ENCODE data around the gene CUL3. TPM values are rescaled to one million over a fixed set of nuclear protein-coding genes. Genes with fewer than 3 reads are reported as not detected.

The CUL3 gene
- total RNA-seq, 1 experiment from 2014 or later: 114 TPM

GRCh38 chr2:224432003-224432579, 153.1 kb downstream of the CUL3 start:
- no peak overlapping the region for H4K8ac ChIP-seq (replicated peaks; ENCODE audit: insufficient read length, low read depth, low read length)
- no peak overlapping the region for H3T11ph ChIP-seq (ENCODE audit: low read length)
- H3K79me1 ChIP-seq (ENCODE audit: insufficient read depth, low read depth, low read length, poor library complexity, severe bottlenecking): no peaks in the 10 kb centered on the region
- H3K27me3 Mint-ChIP-seq (ENCODE audit: low read depth): peaks cover 1% of the 10 kb centered on the region; the same call in 1 of the 2 replicates
- H3K4me1 ChIP-seq (ENCODE audit: insufficient read depth, low read length): no peaks in the 10 kb centered on the region; the same call in 1 of the 2 replicates
- no peak overlapping the region for H4K91ac ChIP-seq (ENCODE audit: insufficient read length, low read depth, low read length)
- H2BK15ac ChIP-seq (ENCODE audit: low read depth, low read length): no peak overlapping the region
- no CpG with 5 or more reads among the region's 6 CpGs for WGBS (ENCODE audit: extremely low coverage, insufficient read length, low lambda C conversion rate)
- H3K23ac ChIP-seq (ENCODE audit: insufficient read length, low read depth, low read length): no peak overlapping the region
- no peak for TF ChIP-seq CTCF (conservative IDR thresholded peaks at IDR 0.05)
- no peak overlapping the region for H2AFZ ChIP-seq (ENCODE audit: low read length)
- no peak overlapping the region; the same call in 1 of the 2 replicates for H3K14ac ChIP-seq (ENCODE audit: insufficient read depth, low read length)
- H3K27ac Mint-ChIP-seq: peak overlapping the region in 2 of 3 experiments; percentile 0 to 93; a peak in 5 of 7 replicates
- H4K20me1 ChIP-seq (ENCODE audit: control insufficient read depth, insufficient read depth, insufficient read length): no peaks in the 10 kb centered on the region
- peaks cover 35 to 36% of the 10 kb centered on the region in 2 experiments for H3K9me3 Mint-ChIP-seq
- H3K4ac ChIP-seq (ENCODE audit: low read depth, low read length): no peak overlapping the region
- peaks cover 18% of the 10 kb centered on the region for H3K9me3 ChIP-seq (ENCODE audit: control insufficient read depth, low read depth, low read length)
- no peak overlapping the region for H4K5ac ChIP-seq (ENCODE audit: insufficient read length, low read depth, low read length)
- no peaks in the 10 kb centered on the region for H3K23me2 ChIP-seq (ENCODE audit: insufficient read length, low read depth, low read length, poor library complexity, severe bottlenecking)
- peak overlapping the region; percentile 68 for H2AK5ac ChIP-seq (ENCODE audit: insufficient read length, low read length)
- no peak overlapping the region for H3K4me2 ChIP-seq (ENCODE audit: insufficient read depth, insufficient read length, low read length)
- H3K56ac ChIP-seq (ENCODE audit: insufficient read length, low read depth, low read length): no peak overlapping the region
- no peak overlapping the region for H2BK5ac ChIP-seq (ENCODE audit: insufficient read length, low read length)
- no peak overlapping the region for H2BK20ac ChIP-seq (ENCODE audit: low read depth, low read length, poor library complexity, severe bottlenecking)
- peaks cover 27 to 51% (median 32%) of the 10 kb centered on the region in 3 experiments for H3K36me3 Mint-ChIP-seq (ENCODE audit: insufficient read depth in 1 of 3, low read depth in 3 of 3)
- H3K4me3 Mint-ChIP-seq: no peak overlapping the region; a peak in 1 of 5 replicates
- no peaks in the 10 kb centered on the region for H3K79me2 ChIP-seq (ENCODE audit: insufficient read depth, low read length)
- no peaks in the 10 kb centered on the region for H3K27me3 ChIP-seq (ENCODE audit: insufficient read depth, low read length)
- peaks cover 28 to 33% of the 10 kb centered on the region in 2 experiments for H3K4me1 Mint-ChIP-seq
- H2BK12ac ChIP-seq (ENCODE audit: insufficient read length, low read depth, low read length): no peak overlapping the region
- peak overlapping the region; percentile 30 for H3K18ac ChIP-seq (ENCODE audit: insufficient read length, low read depth, low read length)
- DNase-seq: no peak
- H2BK120ac ChIP-seq (ENCODE audit: low read depth, low read length, poor library complexity, severe bottlenecking): no peak overlapping the region
- H3K27ac ChIP-seq (ENCODE audit: insufficient read length, low read depth, low read length): no peak overlapping the region
- H3K9ac ChIP-seq (ENCODE audit: extremely low read depth, insufficient read length, low read length): no peak overlapping the region

All from H9 (cell line).